ENCODE results near the gene RNF223.

The RNF223 gene

GRCh38 chr1:1047407-1047806 lies 26.7 kb downstream of the RNF223 start:
- no peak for DNase-seq (ENCODE audit: low read depth)
- H3K4me3 ChIP-seq (ENCODE audit: low read length): no peak overlapping the region
- no peak for TF ChIP-seq CTCF (conservative IDR thresholded peaks at IDR 0.05; ENCODE audit: low read length)

- no peak for TF ChIP-seq CTCF (conservative IDR thresholded peaks at IDR 0.05; ENCODE audit: low read length)
- H3K4me3 ChIP-seq (ENCODE audit: low read length): no peak overlapping the region
- no peak for DNase-seq (ENCODE audit: low read depth)
These were observed 27.3 kb downstream of the RNF223 start for GRCh38 chr1:1046767-1047166.

- DNase-seq (ENCODE audit: low read depth): no peak
- TF ChIP-seq CTCF (conservative IDR thresholded peaks at IDR 0.05; ENCODE audit: low read length): no peak
- H3K4me3 ChIP-seq (ENCODE audit: low read length): no peak overlapping the region
These were observed 27.9 kb downstream of the RNF223 start for GRCh38 chr1:1046243-1046642.

GRCh38 chr1:1045129-1045528 lies 29.0 kb downstream of the RNF223 start:
- no peak for TF ChIP-seq CTCF (conservative IDR thresholded peaks at IDR 0.05; ENCODE audit: low read length)
- no peak overlapping the region for H3K4me3 ChIP-seq (ENCODE audit: low read length)
- DNase-seq (ENCODE audit: low read depth): no peak

GRCh38 chr1:1044455-1045078 lies 29.5 kb downstream of the RNF223 start:
- no peak for TF ChIP-seq CTCF (conservative IDR thresholded peaks at IDR 0.05; ENCODE audit: low read length)
- no peak overlapping the region for H3K4me3 ChIP-seq (ENCODE audit: low read length)
- DNase-seq (ENCODE audit: low read depth): no peak

GRCh38 chr1:1043921-1044320 lies 30.2 kb downstream of the RNF223 start:
- H3K4me3 ChIP-seq (ENCODE audit: low read length): no peak overlapping the region
- no peak for DNase-seq (ENCODE audit: low read depth)

More at GRCh38 chr1:1043921-1044320, 30.2 kb downstream of the RNF223 start:
- TF ChIP-seq CTCF (conservative IDR thresholded peaks at IDR 0.05; ENCODE audit: low read length): no peak
